SIG-M5 treated with dmso at 0.1 percent for 504 hours (cell line): ENCODE measurements around the gene ZNF470.

Experiments
- DNase-seq: peaks from one replicate; lab custom pipeline; 2025; ENCODE audit not compliant: unreplicated experiment; lab: John Stamatoyannopoulos, UW

ZNF470 gene

GRCh38 chr19:56608274-56608964 lies 41.2 kb downstream of the ZNF470 start:
- DNase-seq: no peak

GRCh38 chr19:56611288-56611687 lies 44.0 kb downstream of the ZNF470 start:
- no peak for DNase-seq

- DNase-seq: no peak
These were observed 45.5 kb downstream of the ZNF470 start for GRCh38 chr19:56612737-56613136.

- DNase-seq: no peak
These were observed 46.4 kb downstream of the ZNF470 start for GRCh38 chr19:56613639-56614038.

GRCh38 chr19:56617531-56617930 lies 50.3 kb downstream of the ZNF470 start:
- no peak for DNase-seq

GRCh38 chr19:56619121-56619520 lies 51.9 kb downstream of the ZNF470 start:
- no peak for DNase-seq

- DNase-seq: no peak
These were observed 55.1 kb downstream of the ZNF470 start for GRCh38 chr19:56622374-56622773.

GRCh38 chr19:56623006-56623405 lies 55.7 kb downstream of the ZNF470 start:
- no peak for DNase-seq

- DNase-seq: no peak
These were observed 58.4 kb downstream of the ZNF470 start for GRCh38 chr19:56625708-56626107.

- no peak for DNase-seq
These were observed 65.8 kb downstream of the ZNF470 start for GRCh38 chr19:56633021-56633420.

- peak; percentile 33 for DNase-seq
These were observed 70.8 kb downstream of the ZNF470 start for GRCh38 chr19:56637976-56638555.
